HEK293 (cell line): ENCODE measurements around the gene UTS2.

Source experiments
- HOXA7 ChIP-seq: sonication (generic); formaldehyde crosslinking; IDR thresholded peaks from 2 replicates; pipeline ENCODE4 v1.8.1; 2022; ENCODE audit warnings: missing genetic modification reagents, borderline replicate concordance
- KLF7 ChIP-seq: fragments of 450-650 bp; formaldehyde crosslinking; IDR thresholded peaks from 2 replicates; pipeline ENCODE4 v1.5.1; 2016; ENCODE audit warnings: missing biosample characterization, missing genetic modification characterization, borderline replicate concordance
- SETDB1 ChIP-seq: IDR thresholded peaks from one replicate; pipeline ENCODE4 v1.6.1; 2017; ENCODE audit warnings: mild to moderate bottlenecking, low read length, moderate library complexity, mixed read lengths; ENCODE audit not compliant: insufficient read length
- ZBTB17 ChIP-seq: fragments of 450-650 bp; formaldehyde crosslinking; IDR thresholded peaks from 2 replicates; pipeline ENCODE4 v1.5.1; 2016; ENCODE audit warnings: missing biosample characterization, missing genetic modification characterization
- ZBTB20 ChIP-seq: fragments of 450-650 bp; formaldehyde crosslinking; IDR thresholded peaks from 2 replicates; pipeline ENCODE4 v1.5.1; 2016; ENCODE audit warnings: missing biosample characterization, missing genetic modification characterization
- ZBTB21 ChIP-seq: fragments of 450-650 bp; formaldehyde crosslinking; IDR thresholded peaks from 2 replicates; pipeline ENCODE4 v1.5.1; 2017; ENCODE audit warnings: missing biosample characterization, missing genetic modification characterization
- ZNF211 ChIP-seq: fragments of 450-650 bp; formaldehyde crosslinking; IDR thresholded peaks from 2 replicates; pipeline ENCODE4 v1.5.1; 2016; ENCODE audit warnings: low read depth, missing biosample characterization, missing genetic modification characterization
- ZNF341 ChIP-seq: fragments of 450-650 bp; formaldehyde crosslinking; IDR thresholded peaks from 2 replicates; pipeline ENCODE4; 2016; ENCODE audit warnings: low read depth, missing biosample characterization, missing genetic modification characterization
- ZNF561 ChIP-seq: fragments of 450-650 bp; IDR thresholded peaks from 2 replicates; pipeline ENCODE4 v1.5.1; 2018; ENCODE audit warnings: missing biosample characterization, missing genetic modification characterization, borderline replicate concordance
- ZNF585B ChIP-seq: fragments of 450-650 bp; formaldehyde crosslinking; IDR thresholded peaks from 2 replicates; pipeline ENCODE4 v1.5.1; 2016; ENCODE audit warnings: missing biosample characterization, missing genetic modification characterization
- TF ChIP-seq, protein P1 (sequence below): fragments of 450-650 bp; formaldehyde crosslinking; IDR thresholded peaks from 2 replicates; pipeline ENCODE4 v1.5.1; 2016; ENCODE audit warnings: missing biosample characterization, missing genetic modification characterization
- TF ChIP-seq, protein P2 (sequence below): fragments of 450-650 bp; formaldehyde crosslinking; IDR thresholded peaks from 2 replicates; pipeline ENCODE4 v1.5.1; 2016; ENCODE audit warnings: missing biosample characterization, missing genetic modification characterization

- TF ChIP-seq, protein P1, sequence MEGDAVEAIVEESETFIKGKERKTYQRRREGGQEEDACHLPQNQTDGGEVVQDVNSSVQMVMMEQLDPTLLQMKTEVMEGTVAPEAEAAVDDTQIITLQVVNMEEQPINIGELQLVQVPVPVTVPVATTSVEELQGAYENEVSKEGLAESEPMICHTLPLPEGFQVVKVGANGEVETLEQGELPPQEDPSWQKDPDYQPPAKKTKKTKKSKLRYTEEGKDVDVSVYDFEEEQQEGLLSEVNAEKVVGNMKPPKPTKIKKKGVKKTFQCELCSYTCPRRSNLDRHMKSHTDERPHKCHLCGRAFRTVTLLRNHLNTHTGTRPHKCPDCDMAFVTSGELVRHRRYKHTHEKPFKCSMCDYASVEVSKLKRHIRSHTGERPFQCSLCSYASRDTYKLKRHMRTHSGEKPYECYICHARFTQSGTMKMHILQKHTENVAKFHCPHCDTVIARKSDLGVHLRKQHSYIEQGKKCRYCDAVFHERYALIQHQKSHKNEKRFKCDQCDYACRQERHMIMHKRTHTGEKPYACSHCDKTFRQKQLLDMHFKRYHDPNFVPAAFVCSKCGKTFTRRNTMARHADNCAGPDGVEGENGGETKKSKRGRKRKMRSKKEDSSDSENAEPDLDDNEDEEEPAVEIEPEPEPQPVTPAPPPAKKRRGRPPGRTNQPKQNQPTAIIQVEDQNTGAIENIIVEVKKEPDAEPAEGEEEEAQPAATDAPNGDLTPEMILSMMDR (tag by site-specific recombination): 0 out of 2 replicates have a peak, but pooled peaks have one; percentile 18
- TF ChIP-seq ZBTB17 (tag by site-specific recombination) (no peak), ZNF561 (tag by site-specific recombination) (no peak), ZNF585B (tag by site-specific recombination) (no peak), ZBTB21 (no peak), ZNF211 (tag by site-specific recombination) (no peak), ZBTB20 (tag by site-specific recombination) (no peak), ZNF341 (tag by site-specific recombination) (no peak), SETDB1 (no peak), KLF7 (tag by site-specific recombination) (no peak), HOXA7 (CRISPR knock-in tag) (no peak)
- TF ChIP-seq, protein P2, sequence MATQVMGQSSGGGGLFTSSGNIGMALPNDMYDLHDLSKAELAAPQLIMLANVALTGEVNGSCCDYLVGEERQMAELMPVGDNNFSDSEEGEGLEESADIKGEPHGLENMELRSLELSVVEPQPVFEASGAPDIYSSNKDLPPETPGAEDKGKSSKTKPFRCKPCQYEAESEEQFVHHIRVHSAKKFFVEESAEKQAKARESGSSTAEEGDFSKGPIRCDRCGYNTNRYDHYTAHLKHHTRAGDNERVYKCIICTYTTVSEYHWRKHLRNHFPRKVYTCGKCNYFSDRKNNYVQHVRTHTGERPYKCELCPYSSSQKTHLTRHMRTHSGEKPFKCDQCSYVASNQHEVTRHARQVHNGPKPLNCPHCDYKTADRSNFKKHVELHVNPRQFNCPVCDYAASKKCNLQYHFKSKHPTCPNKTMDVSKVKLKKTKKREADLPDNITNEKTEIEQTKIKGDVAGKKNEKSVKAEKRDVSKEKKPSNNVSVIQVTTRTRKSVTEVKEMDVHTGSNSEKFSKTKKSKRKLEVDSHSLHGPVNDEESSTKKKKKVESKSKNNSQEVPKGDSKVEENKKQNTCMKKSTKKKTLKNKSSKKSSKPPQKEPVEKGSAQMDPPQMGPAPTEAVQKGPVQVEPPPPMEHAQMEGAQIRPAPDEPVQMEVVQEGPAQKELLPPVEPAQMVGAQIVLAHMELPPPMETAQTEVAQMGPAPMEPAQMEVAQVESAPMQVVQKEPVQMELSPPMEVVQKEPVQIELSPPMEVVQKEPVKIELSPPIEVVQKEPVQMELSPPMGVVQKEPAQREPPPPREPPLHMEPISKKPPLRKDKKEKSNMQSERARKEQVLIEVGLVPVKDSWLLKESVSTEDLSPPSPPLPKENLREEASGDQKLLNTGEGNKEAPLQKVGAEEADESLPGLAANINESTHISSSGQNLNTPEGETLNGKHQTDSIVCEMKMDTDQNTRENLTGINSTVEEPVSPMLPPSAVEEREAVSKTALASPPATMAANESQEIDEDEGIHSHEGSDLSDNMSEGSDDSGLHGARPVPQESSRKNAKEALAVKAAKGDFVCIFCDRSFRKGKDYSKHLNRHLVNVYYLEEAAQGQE (tag by site-specific recombination): no peak
Observed at GRCh38 chr1:7808253-7808844, 44.5 kb downstream of the UTS2 start.
